RWPE1 (cell line): Measurements from ENCODE around the gene AGAP9.
"Not testable (repeated sequence)": the region's sequence is repeated elsewhere in the genome, so short reads cannot be mapped to it uniquely, and the experiment has no call there.

Experiments used
- CTCF ChIA-PET: fragments of 350-600 bp; sonication (Branson Sonifier 250); formaldehyde crosslinking; extraction: SDS; loops from one replicate; lab custom pipeline; 2021; lab: Yijun Ruan, JAX
- POLR2A ChIA-PET: fragments of 400-600 bp; formaldehyde crosslinking; extraction: SDS; loops from one replicate; lab custom pipeline; 2020; ENCODE audit warnings: antibody characterized with exemption; ENCODE audit not compliant: low non-redundant PET; lab: Yijun Ruan, JAX
- DNase-seq: peaks from one replicate; pipeline ENCODE4 v3.0.0; 2012; ENCODE audit warnings: low spot score
- H3K27ac ChIP-seq: fragments of 450-650 bp; 2 replicates; pipeline ENCODE4 v1.5.1; 2017

The AGAP9 gene

GRCh38 chr10:47523475-47523874 is at the start of gene AGAP9:
AGAP9 (minus strand) TSS chr10:47523638; CDS start chr10:47523526, 112 bp downstream.
- POLR2A ChIA-PET, CTCF ChIA-PET, H3K27ac ChIP-seq: not testable (repeated sequence)

GRCh38 chr10:47571138-47571912 is 47.9 kb upstream of the AGAP9 start:
- POLR2A ChIA-PET, H3K27ac ChIP-seq, CTCF ChIA-PET, DNase-seq: not testable (repeated sequence)

More at GRCh38 chr10:47523475-47523874, at the start of gene AGAP9:
- not testable (repeated sequence) for DNase-seq

DNA sequence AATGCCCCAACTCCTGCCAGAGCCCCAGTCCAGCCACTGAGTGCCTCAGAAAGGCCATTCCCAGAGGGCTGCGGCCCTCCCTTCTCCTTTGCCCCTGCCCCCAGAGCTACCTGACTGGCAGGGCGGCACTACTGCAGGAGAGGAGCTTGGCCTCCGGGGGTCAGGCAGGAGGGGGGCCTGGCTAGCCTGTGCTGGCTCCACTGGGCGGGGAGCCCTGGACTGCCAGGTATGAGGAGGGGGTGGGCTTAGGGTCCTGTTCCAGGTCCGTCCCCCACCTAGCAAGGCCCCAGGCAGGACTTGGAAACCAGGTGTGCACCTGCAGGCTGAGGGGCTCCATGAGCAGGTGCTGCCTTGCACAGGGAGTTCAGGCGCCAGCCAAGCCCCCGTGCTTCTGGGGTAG is 43.3 kb upstream of the AGAP9 start:
- POLR2A ChIA-PET, DNase-seq, CTCF ChIA-PET, H3K27ac ChIP-seq: not testable (repeated sequence)

GRCh38 chr10:47566108-47566699 is 42.8 kb upstream of the AGAP9 start:
- H3K27ac ChIP-seq, DNase-seq, POLR2A ChIA-PET, CTCF ChIA-PET: not testable (repeated sequence)

DNA sequence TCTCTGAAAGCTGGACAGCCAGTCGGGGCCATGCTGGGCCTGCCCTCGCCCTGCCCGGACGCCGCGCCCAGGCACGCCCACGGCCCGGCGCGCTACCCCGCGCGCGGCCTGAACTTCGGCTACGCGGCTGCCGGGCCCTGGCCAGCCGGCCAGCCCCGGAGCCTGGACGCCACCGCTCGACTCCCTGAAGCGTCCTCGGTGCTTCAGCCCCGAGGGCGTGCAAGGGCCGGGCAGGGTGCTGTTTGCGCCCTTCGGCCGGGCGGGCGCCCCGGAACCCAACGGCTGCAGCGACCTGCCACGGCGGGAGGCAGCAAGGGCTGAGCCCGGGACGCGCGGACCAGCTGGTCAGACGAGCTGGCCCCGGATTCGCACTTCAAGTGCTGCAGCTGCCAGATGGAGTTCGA is 42.1 kb upstream of the AGAP9 start:
- H3K27ac ChIP-seq, CTCF ChIA-PET, POLR2A ChIA-PET, DNase-seq: not testable (repeated sequence)

DNA sequence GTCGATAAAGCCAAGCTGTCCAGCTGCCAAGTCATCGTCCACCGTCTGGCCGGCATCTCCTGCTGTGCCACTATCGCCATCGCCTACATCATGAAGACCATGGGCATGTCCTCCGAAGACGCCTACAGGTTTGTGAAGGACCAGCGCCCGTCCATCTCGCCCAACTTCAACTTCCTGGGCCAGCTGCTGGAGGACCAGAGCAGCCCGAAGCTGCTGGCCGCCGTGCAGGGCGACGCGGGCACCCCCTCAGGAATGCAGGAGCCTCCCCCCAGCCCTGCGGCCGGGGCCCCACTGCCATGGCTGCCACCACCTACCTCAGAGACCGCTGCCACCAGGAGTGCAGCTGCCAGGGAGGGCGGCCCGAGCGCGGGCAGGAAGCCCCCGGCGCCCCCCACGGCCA is 41.5 kb upstream of the AGAP9 start:
- H3K27ac ChIP-seq, CTCF ChIA-PET, DNase-seq, POLR2A ChIA-PET: not testable (repeated sequence)

DNA sequence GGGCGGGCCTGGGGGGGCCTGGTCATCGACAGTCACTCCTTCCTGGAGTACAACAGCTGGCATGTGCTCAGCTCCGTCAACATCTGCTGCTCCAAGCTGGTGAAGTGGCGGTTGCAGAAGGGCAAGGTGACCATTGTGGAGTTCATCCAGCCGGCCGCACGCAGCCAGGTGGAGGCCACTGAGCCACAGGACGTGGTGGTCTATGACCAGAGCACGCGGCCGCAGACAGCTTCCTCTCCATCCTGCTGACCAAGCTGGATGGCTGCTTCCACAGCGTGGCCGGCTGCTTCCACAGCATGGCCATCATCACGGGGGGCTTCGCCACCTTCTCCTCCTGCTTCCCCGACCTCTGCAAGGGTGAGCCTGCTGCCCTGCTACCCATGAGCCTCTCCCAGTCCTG is 40.9 kb upstream of the AGAP9 start:
- CTCF ChIA-PET, H3K27ac ChIP-seq, POLR2A ChIA-PET, DNase-seq: not testable (repeated sequence)

DNA sequence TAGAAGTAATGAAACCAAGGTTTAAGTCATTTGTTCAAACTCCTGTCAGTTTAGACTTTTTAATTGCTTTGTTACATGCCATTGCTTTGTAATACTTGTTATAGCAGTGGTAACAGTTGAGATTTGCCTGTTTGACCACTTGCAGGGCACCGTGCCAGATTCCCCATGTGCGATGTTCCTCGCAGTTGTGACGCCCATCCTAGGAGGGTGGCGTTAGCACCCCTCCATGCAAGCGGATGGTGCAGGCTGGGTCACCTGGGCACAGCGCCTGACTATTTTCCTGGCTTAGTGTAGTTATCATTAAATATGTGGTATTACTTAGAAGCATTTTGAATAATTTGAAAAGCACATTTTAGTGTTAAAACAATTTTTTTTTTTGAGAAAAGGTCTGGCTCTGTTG is 37.0 kb upstream of the AGAP9 start:
- DNase-seq, CTCF ChIA-PET, H3K27ac ChIP-seq, POLR2A ChIA-PET: not testable (repeated sequence)

- DNase-seq, CTCF ChIA-PET, H3K27ac ChIP-seq, POLR2A ChIA-PET: not testable (repeated sequence)
Measured at GRCh38 chr10:47559718-47560308, 36.4 kb upstream of the AGAP9 start.

DNA sequence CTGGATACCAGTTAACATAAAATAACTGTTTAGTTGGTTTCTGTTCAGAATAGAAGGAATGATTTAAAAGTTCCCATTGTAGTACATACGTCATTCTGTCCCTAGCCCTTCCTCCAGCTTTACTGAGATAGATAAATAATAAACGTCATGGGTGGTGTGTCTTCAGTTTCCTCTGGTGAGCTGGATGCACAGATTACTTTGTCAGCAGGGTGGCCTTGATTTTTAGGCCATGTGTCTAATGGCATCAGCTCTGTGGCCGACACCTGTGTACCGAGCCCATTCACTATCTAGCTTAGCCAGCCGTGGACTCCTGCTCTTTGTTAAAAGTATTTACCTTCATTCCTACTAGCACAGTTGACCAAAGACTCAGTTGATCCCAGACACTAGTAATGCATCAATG is 34.7 kb upstream of the AGAP9 start:
- POLR2A ChIA-PET, DNase-seq, H3K27ac ChIP-seq: not testable (repeated sequence)
- CTCF ChIA-PET = interaction anchor here (0.6 kb wide), 2 partner anchors 139 to 1040 kb away, joined by 4 read pairs; no protein-coding TSS in a partner anchor

DNA sequence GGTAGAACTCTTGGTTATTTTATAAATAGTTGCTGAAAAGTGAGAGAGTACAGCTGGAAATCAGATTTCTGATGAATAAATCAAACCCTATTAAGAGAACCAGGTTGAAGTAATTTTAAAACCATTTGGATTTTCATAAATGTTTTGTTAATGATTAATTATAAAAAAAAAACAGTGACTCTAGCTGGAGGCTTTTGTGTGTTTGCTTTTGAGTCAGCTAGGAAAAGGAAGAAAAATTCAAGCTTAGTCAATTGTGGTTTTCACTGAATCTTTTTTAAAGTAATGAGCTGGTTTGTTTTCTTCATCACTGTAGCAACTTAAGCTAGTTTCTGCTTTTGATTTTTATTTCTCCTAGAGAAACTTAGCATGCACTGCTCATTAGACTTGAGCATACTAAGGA is 34.2 kb upstream of the AGAP9 start:
- H3K27ac ChIP-seq, POLR2A ChIA-PET, DNase-seq: not testable (repeated sequence)
- CTCF ChIA-PET = interaction anchor here (0.6 kb wide), 2 partner anchors 139 to 1040 kb away, joined by 4 read pairs; no protein-coding TSS in a partner anchor

GRCh38 chr10:47555334-47555733 is 31.9 kb upstream of the AGAP9 start:
- POLR2A ChIA-PET, DNase-seq: not testable (repeated sequence)

DNA sequence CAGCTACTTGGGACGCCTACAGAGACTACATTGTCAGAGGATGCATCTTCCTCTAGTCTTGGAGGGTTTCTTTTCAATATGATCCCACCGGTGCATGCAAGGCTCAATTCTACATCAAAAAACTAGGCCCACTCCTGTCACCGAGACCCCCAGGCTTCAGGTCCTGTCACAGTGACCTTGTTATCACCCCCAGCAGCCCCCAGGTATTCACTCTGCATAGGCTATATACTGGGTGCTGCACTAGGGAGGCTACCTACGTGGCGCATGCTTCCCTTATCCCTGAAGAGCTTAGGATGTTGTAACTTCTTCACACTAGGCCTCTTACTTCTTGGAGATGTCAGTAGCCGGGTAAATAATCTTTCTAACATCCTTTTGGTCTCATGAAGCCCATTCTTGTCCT is 31.1 kb upstream of the AGAP9 start:
- POLR2A ChIA-PET, H3K27ac ChIP-seq, DNase-seq, CTCF ChIA-PET: not testable (repeated sequence)

More at GRCh38 chr10:47555334-47555733, 31.9 kb upstream of the AGAP9 start:
- CTCF ChIA-PET, H3K27ac ChIP-seq: not testable (repeated sequence)

DNA sequence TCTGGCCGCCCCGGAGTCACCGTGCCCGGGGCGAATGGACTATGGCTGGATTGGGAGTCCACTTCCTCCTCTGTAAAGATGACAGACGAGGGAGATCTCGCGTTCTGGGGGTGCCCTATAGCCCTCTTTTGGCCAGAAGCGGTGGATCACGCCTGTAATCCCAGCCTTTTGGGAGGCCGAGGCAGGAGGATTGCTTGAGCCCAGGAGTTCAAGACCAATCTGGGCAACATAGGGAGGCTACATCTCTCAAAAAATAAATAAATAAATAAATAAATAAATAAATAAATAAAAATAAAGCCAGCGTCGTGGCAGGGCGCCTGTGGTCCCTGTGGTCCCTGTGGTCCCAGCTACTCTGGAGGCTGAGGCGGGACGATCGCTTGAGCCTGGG is 30.4 kb upstream of the AGAP9 start:
- DNase-seq, POLR2A ChIA-PET, CTCF ChIA-PET: not testable (repeated sequence)
- peak overlapping the region; percentile 96 for H3K27ac ChIP-seq

DNA sequence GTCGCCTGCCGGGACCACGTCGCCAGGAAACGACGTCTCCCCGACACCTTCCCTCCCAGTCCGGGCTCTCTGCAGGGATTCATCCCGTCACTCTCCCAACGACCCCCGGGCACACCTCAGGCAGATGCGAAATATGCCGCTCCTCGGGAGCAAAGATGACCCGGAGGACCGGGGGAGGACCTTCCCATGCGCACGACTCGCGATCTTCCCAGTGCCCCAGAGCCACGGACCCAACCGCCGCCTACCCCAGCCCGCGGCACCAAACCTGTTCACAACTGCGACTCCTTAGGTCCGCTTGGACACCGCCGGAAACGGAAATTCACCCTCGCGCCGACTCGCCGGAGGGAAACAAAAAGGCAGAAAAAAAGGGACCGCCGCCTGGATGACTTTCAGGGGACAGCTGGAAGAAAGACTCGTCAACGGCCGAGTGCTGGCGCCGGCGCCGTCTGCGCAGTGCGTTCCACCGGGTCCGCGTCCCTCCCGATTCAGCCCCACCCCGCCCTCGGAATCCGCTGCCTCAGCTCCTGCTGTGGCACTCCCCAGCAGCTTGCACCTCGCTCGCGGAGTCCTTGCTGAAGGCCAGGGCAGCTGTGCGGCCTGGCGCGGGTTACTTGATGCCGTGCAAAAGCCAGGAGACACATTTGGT is 29.9 kb upstream of the AGAP9 start:
- CTCF ChIA-PET, POLR2A ChIA-PET: not testable (repeated sequence)
- DNase-seq = peak; percentile 50
- peak overlapping the region; percentile 96 for H3K27ac ChIP-seq

- DNase-seq, POLR2A ChIA-PET, CTCF ChIA-PET: not testable (repeated sequence)
- H3K27ac ChIP-seq = peak overlapping the region; percentile 96
Measured at GRCh38 chr10:47552719-47553118, 29.3 kb upstream of the AGAP9 start.

DNA sequence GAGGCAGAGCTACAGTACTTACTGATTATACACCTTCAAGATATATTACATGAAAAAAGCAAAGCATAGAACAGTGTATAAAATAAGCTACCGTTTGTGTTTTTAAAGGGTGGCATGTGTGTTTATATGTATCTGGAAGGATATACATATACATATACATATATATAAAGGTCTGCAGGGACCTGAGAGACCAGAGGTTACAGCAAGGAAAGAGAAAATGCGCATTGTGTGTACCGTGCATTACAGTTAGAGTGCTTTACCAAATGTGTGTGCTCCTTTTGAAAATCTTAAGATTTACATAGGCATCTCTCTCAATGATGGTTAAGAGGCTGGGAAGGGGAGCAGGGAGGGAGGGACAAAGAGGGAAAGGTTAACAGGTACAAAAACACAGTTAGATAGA is 23.8 kb upstream of the AGAP9 start:
- H3K27ac ChIP-seq, POLR2A ChIA-PET, CTCF ChIA-PET, DNase-seq: not testable (repeated sequence)
